SK-N-SH treated with all-trans-retinoic acid at 6 μM for 48 hours (cell line): Measurements from ENCODE around the gene DEAF1.
"Not testable (repeated sequence)": the region's sequence is repeated elsewhere in the genome, so short reads cannot be mapped to it uniquely, and the experiment has no call there.

Experiments used
- ATAC-seq: fragments of 200-7000 bp; cut with Tn5 transposase; 3 replicates; pipeline ENCODE4 v1.9.1; 2020; ENCODE audit warnings: mild to moderate bottlenecking, moderate library complexity
- BACH2 ChIP-seq: fragments of 250-450 bp; sonication (Bioruptor Pico); IDR thresholded peaks from 2 replicates; pipeline ENCODE4 v1.9.0; 2021; ENCODE audit warnings: mild to moderate bottlenecking, borderline replicate concordance
- CREB5 ChIP-seq: fragments of 250-450 bp; sonication (Bioruptor Pico); IDR thresholded peaks from 2 replicates; pipeline ENCODE4 v1.5.1; 2020; ENCODE audit warnings: low read depth, mild to moderate bottlenecking, moderate library complexity
- CSDC2 ChIP-seq: fragments of 250-450 bp; sonication (Bioruptor Pico); IDR thresholded peaks from 2 replicates; pipeline ENCODE4 v1.5.0; 2020; ENCODE audit warnings: mild to moderate bottlenecking, moderate library complexity
- CSRNP3 ChIP-seq: fragments of 250-450 bp; sonication (Bioruptor Pico); IDR thresholded peaks from 2 replicates; pipeline ENCODE4 v1.5.1; 2021; ENCODE audit warnings: mild to moderate bottlenecking, moderate library complexity
- ESRRG ChIP-seq: fragments of 250-450 bp; sonication (Bioruptor Pico); IDR thresholded peaks from 2 replicates; pipeline ENCODE4 v1.6.1; 2021; ENCODE audit warnings: mild to moderate bottlenecking
- ISL1 ChIP-seq: fragments of 250-450 bp; sonication (Bioruptor Pico); IDR thresholded peaks from 2 replicates; pipeline ENCODE4 v2.1.2; 2022; ENCODE audit warnings: mild to moderate bottlenecking, moderate library complexity
- OSR1 ChIP-seq: fragments of 250-450 bp; sonication (Bioruptor Pico); IDR thresholded peaks from 2 replicates; pipeline ENCODE4 v1.8.0; 2022; ENCODE audit warnings: moderate library complexity, mild to moderate bottlenecking, inconsistent platforms
- PATZ1 ChIP-seq: fragments of 250-450 bp; sonication (Bioruptor Pico); IDR thresholded peaks from 2 replicates; pipeline ENCODE4 v1.8.0; 2020; ENCODE audit warnings: mild to moderate bottlenecking, moderate library complexity, borderline replicate concordance
- POU6F1 ChIP-seq: fragments of 250-450 bp; sonication (Bioruptor Pico); IDR thresholded peaks from 2 replicates; pipeline ENCODE4 v1.8.0; 2021; ENCODE audit warnings: low read depth, mild to moderate bottlenecking, moderate library complexity, borderline replicate concordance
- PPARA ChIP-seq: fragments of 250-450 bp; sonication (Bioruptor Pico); IDR thresholded peaks from 2 replicates; pipeline ENCODE4 v1.5.0; 2020; ENCODE audit warnings: mild to moderate bottlenecking, borderline replicate concordance
- RARB ChIP-seq: fragments of 250-450 bp; sonication (Bioruptor Pico); IDR thresholded peaks from 2 replicates; pipeline ENCODE4 v1.8.0; 2021; ENCODE audit warnings: mild to moderate bottlenecking, moderate library complexity
- SNAI2 ChIP-seq: fragments of 250-450 bp; sonication (Bioruptor Pico); IDR thresholded peaks from 2 replicates; pipeline ENCODE4 v1.5.0; 2020; ENCODE audit warnings: mild to moderate bottlenecking, moderate library complexity
- TCF4 ChIP-seq: fragments of 250-450 bp; sonication (Bioruptor Pico); IDR thresholded peaks from 2 replicates; pipeline ENCODE4 v1.8.0; 2021; ENCODE audit warnings: mild to moderate bottlenecking, moderate library complexity, borderline replicate concordance
- TOX ChIP-seq: fragments of 250-450 bp; sonication (Bioruptor Pico); IDR thresholded peaks from 2 replicates; pipeline ENCODE4 v1.8.0; 2021; ENCODE audit warnings: mild to moderate bottlenecking, moderate library complexity, borderline replicate concordance
- TSHZ2 ChIP-seq: fragments of 250-450 bp; sonication (Bioruptor Pico); IDR thresholded peaks from 2 replicates; pipeline ENCODE4 v1.5.0; 2020; ENCODE audit warnings: mild to moderate bottlenecking, moderate library complexity
- ZC3H10 ChIP-seq: fragments of 250-450 bp; sonication (Bioruptor Pico); IDR thresholded peaks from 2 replicates; pipeline ENCODE4 v1.5.1; 2021; ENCODE audit warnings: mild to moderate bottlenecking, moderate library complexity
- ZFP3 ChIP-seq: fragments of 250-450 bp; sonication (Bioruptor Pico); IDR thresholded peaks from 2 replicates; pipeline ENCODE4 v1.5.0; 2020; ENCODE audit warnings: mild to moderate bottlenecking, moderate library complexity
- ZFP30 ChIP-seq: fragments of 450-650 bp; formaldehyde crosslinking; IDR thresholded peaks from 2 replicates; pipeline ENCODE4 v1.5.0; 2022; ENCODE audit warnings: mild to moderate bottlenecking, moderate library complexity
- ZNF565 ChIP-seq: fragments of 450-650 bp; formaldehyde crosslinking; conservative IDR thresholded peaks from 2 replicates; pipeline ENCODE4 v1.5.0; 2020; ENCODE audit warnings: low read depth, mild to moderate bottlenecking, moderate library complexity
- ZNF70 ChIP-seq: fragments of 450-650 bp; formaldehyde crosslinking; IDR thresholded peaks from 2 replicates; pipeline ENCODE4 v1.5.0; 2020; ENCODE audit warnings: mild to moderate bottlenecking, moderate library complexity
- ZNF8 ChIP-seq: fragments of 450-650 bp; formaldehyde crosslinking; IDR thresholded peaks from 2 replicates; pipeline ENCODE4 v1.5.0; 2020; ENCODE audit warnings: mild to moderate bottlenecking, moderate library complexity

Gene DEAF1

GRCh38 chr11:650482-650881, 44.5 kb downstream of the DEAF1 start (continued):
- TF ChIP-seq SNAI2, result no peak
- no peak for TF ChIP-seq PPARA (CRISPR knock-in tag)
- TF ChIP-seq ZFP30, result no peak
- TF ChIP-seq, all 23 proteins: peak for 0

GRCh38 chr11:647672-648158, 47.3 kb downstream of the DEAF1 start:
- not testable (repeated sequence) for ATAC-seq

GRCh38 chr11:646214-646613, 48.8 kb downstream of the DEAF1 start:
- TF ChIP-seq POU6F1 (CRISPR knock-in tag), result no peak
- TF ChIP-seq SNAI2, result no peak
- no peak for TF ChIP-seq ZNF8
- no peak for TF ChIP-seq TCF4 (CRISPR knock-in tag)
- no peak for TF ChIP-seq PPARA (CRISPR knock-in tag)
- no peak for TF ChIP-seq BACH2 (CRISPR knock-in tag)
- TF ChIP-seq ZNF70 (CRISPR knock-in tag), result no peak
- no peak for TF ChIP-seq ESRRG (CRISPR knock-in tag)
- no peak for TF ChIP-seq ZFP30
- no peak for ATAC-seq

GRCh38 chr11:645536-645935, 49.5 kb downstream of the DEAF1 start:
- TF ChIP-seq TCF4 (CRISPR knock-in tag) (no peak), CSRNP3 (CRISPR knock-in tag) (no peak), ZC3H10 (no peak), CREB5 (CRISPR knock-in tag) (no peak), ZNF565 (no peak), SNAI2 (no peak), ISL1 (CRISPR knock-in tag) (no peak), OSR1 (CRISPR knock-in tag) (no peak), TOX (CRISPR knock-in tag) (no peak), RARB (CRISPR knock-in tag) (no peak), CSDC2 (CRISPR knock-in tag) (no peak), ESRRG (CRISPR knock-in tag) (no peak), ZNF70 (CRISPR knock-in tag) (no peak), ZFP30 (no peak), ZNF8 (no peak), PPARA (CRISPR knock-in tag) (no peak), POU6F1 (CRISPR knock-in tag) (no peak), ZFP3 (CRISPR knock-in tag) (no peak), TSHZ2 (no peak), PATZ1 (no peak)
- ATAC-seq, result no peak
